GM19463 (cell line): ENCODE measurements around the gene BORCS8.
A peak's percentile ranks its signal among the peaks of the same experiment; 100 is the strongest.
"Not testable (repeated sequence)": the region's sequence is repeated elsewhere in the genome, so short reads cannot be mapped to it uniquely, and the experiment has no call there.

Experiments
- ATAC-seq: cut with Tn5 transposase; IDR thresholded peaks from one replicate; pipeline ENCODE4 v1.9.1; 2021; ENCODE audit warnings: mild to moderate bottlenecking, moderate library complexity; ENCODE audit not compliant: unreplicated experiment

BORCS8 gene

GRCh38 chr19:19151418-19151817, 40.5 kb downstream of the BORCS8 start:
- ATAC-seq: peak; percentile 42

GRCh38 chr19:19149435-19149834, 42.5 kb downstream of the BORCS8 start:
- ATAC-seq: no peak

- ATAC-seq: not testable (repeated sequence)
Observed at GRCh38 chr19:19148504-19148903, 43.4 kb downstream of the BORCS8 start.

- ATAC-seq: no peak
Observed at GRCh38 chr19:19147344-19147743, 44.6 kb downstream of the BORCS8 start.

GRCh38 chr19:19146865-19147264, 45.1 kb downstream of the BORCS8 start:
- ATAC-seq: no peak

GRCh38 chr19:19145684-19146608, 46.0 kb downstream of the BORCS8 start:
- no peak for ATAC-seq

- no peak for ATAC-seq
Observed at GRCh38 chr19:19145281-19145680, 46.7 kb downstream of the BORCS8 start.

- ATAC-seq: no peak
Observed at GRCh38 chr19:19142347-19142746, 49.6 kb downstream of the BORCS8 start.

GRCh38 chr19:19140476-19140875, 51.5 kb downstream of the BORCS8 start:
- ATAC-seq: no peak

GRCh38 chr19:19139876-19140229, 52.1 kb downstream of the BORCS8 start:
- ATAC-seq: no peak

- ATAC-seq: peak; percentile 99
Observed at GRCh38 chr19:19138109-19138981, 53.6 kb downstream of the BORCS8 start, which contains the start of gene TMEM161A. TMEM161A (minus strand) TSS chr19:19138478; CDS start chr19:19138428, 50 bp downstream.

- ATAC-seq: no peak
Observed at GRCh38 chr19:19137556-19138108, 54.3 kb downstream of the BORCS8 start.

GRCh38 chr19:19135713-19136112, 56.2 kb downstream of the BORCS8 start:
- ATAC-seq: not testable (repeated sequence)

- no peak for ATAC-seq
Observed at GRCh38 chr19:19134687-19135158, 57.2 kb downstream of the BORCS8 start.

GRCh38 chr19:19133985-19134384, 58.0 kb downstream of the BORCS8 start:
- no peak for ATAC-seq

- ATAC-seq: no peak
Observed at GRCh38 chr19:19132912-19133311, 59.0 kb downstream of the BORCS8 start.

GRCh38 chr19:19131989-19132388, 60.0 kb downstream of the BORCS8 start:
- ATAC-seq: no peak
